ENCODE measurements around the gene CLCA2. TPM values are rescaled to one million over a fixed set of nuclear protein-coding genes. Genes with fewer than 3 reads are reported as not detected.
A peak's percentile ranks its signal among the peaks of the same experiment; 100 is the strongest.

Gene CLCA2
- polyA plus RNA-seq, 4 donors, result 0.03 to 0.08 TPM; not detected in 2

DNA sequence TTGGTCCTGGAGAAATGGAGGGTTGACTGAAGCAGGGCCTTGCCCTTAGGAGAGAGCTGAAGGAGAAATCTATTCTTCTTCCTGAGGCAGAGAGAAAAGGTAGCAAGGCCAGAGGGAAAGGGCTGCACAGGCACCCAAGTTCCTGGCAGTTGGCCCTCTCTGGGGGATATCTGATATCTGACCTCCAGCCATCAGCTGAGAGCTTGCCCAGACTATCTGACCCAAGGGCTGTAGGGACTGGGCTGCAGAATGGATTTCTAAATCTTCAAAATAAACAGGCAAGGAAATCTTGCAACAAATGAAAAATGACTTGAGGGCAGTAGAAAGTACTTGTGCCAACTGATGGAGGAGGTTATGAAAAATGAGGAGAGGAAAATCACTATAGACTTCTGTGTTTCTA, 498 bp upstream of the CLCA2 start:
- DNase-seq (ENCODE audit: low read depth in 4 of 4, low spot score in 3 of 4), result no peak

DNA sequence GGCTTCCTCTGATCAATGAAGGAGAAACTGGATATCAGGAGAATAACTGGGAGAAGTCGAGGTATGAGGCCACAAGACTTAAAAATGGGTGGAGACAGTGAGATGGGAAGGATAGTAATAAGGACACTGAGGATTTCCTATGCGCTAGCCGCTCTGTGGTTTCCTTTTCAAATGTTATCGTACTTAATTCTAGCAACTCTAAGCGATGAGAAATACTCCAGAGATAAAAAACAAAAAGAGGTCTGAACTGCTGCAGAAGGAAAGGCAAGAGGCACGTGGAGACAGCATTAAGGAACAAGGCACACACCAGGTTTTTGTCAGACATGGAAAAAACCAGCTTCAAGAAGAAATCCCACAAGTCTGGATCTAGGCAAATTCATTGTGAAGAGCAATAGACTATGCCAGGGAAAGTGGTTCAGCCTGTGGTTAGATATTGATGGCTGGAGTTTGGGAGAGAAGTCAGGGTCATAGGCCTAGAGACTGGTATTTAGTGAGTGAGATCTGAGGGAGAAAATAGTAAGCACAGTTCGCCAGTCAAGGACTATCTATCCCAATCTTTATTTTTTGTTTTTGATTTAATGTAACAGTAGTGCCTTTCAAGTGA, 5.3 kb downstream of the CLCA2 start:
- DNase-seq (ENCODE audit: low read depth in 4 of 4, low spot score in 3 of 4), result no peak

DNA sequence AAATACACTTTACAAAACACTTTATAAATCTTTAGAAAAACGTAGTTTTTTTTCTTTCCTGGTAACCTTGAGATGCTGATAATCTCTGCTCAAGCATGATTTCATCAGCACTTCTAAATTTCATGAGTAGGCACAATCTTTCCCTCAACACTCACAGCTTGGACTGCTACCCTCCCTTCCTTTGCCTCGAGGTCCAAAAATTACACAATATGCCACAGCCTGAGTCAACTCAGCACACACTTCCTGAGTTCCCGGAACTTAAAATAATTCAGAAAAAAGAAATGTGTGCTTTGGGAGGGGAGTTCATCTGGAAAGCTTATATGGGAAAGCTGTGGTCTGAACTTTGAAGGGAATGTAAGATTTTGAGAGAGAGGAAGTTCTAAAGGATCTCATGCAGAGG, 5.9 kb downstream of the CLCA2 start:
- DNase-seq (ENCODE audit: low read depth in 4 of 4, low spot score in 3 of 4), result peak in 1 of 4 donors; percentile 5

- DNase-seq (ENCODE audit: low read depth in 4 of 4, low spot score in 3 of 4), result no peak
Observed at GRCh38 chr1:86430376-86430775, 6.4 kb downstream of the CLCA2 start.

GRCh38 chr1:86434059-86434458, 10.1 kb downstream of the CLCA2 start:
- no peak for DNase-seq (ENCODE audit: low read depth in 4 of 4, low spot score in 3 of 4)

DNA sequence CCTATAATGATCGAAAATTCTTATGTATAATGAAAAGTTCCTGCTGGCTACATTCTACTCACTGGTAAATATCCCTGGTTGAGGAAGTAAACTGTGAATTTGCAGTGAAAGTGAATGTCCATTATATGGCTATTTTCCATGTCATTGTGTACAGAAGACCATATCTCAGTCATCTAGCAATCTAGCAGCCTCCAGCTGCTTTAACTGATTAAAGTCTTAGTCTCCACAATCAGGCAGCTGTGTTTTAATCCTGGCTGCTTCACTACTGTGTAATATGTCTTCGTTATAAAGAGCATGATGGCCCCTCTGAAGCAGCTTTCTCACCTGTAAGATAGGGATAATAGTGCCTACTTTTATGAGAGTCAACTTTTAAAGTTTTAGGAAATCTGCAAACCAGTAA, 11.4 kb downstream of the CLCA2 start:
- no peak for DNase-seq (ENCODE audit: low read depth in 4 of 4, low spot score in 3 of 4)

DNA sequence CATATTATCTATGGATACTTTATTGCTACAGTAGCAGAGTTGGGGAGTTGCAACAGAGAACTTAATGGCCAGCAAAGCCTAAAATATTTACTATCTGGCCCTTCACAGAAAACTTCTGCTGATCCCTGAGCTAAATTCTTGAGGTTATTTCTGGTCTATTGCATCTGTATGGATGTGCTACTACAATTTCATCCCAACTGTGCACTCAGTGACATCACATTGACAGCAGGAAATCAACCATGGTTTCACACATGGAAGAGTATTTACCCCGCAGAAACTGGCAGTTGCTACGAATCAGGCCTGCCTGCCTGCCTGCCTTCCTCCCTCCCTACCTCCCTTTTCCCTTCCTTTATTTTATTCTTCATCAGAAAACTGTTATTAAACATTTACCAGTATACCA, 12.1 kb downstream of the CLCA2 start:
- no peak for DNase-seq (ENCODE audit: low read depth in 4 of 4, low spot score in 3 of 4)

DNA sequence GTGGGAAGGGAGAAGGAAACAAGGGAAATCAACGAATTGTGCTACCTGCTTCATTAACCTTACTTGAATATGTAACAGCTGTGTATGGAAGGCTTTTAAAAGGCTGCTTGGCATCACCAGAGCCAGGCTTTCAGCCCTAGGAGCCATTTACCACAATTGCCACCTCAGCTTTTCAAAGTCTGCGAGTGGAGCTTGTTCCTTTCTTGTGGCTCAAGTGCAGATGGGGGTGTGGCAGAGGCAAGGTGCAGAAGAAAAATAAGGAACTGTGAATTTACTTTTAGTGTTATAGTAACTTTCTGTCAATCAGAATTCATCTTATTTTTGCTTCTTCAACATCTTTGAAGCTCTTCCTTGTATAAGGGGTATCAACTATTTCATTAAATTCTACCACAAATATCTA, 17.6 kb downstream of the CLCA2 start:
- DNase-seq (ENCODE audit: low read depth in 4 of 4, low spot score in 3 of 4), result no peak

DNA sequence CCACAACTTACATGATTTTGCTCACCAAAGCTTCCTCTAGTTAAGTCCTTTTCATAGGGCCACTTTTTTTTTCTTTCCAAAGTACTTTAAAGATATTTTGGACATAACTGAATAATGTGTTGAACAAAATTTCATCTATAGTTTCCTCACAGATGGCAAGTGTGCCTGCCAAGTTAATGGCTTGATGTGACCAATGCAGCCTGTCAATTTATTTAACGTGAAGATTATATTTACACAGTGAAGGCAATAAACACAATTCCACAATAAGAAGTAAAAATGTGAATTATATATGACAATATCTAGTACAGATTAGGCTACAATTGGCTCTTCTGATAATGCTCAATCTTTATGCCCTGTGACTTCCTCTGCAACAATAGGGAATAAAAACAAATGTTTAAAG, 18.0 kb downstream of the CLCA2 start:
- DNase-seq (ENCODE audit: low read depth in 4 of 4, low spot score in 3 of 4), result no peak

- no peak for DNase-seq (ENCODE audit: low read depth in 4 of 4, low spot score in 3 of 4)
Observed at GRCh38 chr1:86445919-86446318, 21.9 kb downstream of the CLCA2 start.

DNA sequence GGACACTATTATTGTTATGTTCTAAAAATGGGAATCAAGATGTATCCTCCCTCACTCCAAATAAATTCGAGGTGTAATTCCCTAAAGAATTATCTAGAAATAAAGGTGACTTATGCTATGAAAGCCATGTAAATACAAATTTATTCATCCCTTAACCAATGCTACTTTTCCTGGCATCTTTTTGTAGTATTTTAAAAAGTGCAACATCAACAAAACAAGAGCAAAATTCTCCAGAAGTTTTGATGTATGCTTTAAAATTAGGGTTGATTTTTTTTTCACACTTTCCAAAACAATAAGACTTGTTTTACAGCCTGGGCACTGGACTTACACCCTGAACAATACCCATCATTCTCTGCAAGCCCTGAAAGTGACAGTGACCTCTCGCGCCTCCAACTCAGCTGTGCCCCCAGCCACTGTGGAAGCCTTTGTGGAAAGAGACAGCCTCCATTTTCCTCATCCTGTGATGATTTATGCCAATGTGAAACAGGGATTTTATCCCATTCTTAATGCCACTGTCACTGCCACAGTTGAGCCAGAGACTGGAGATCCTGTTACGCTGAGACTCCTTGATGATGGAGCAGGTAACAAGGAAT, 23.3 kb downstream of the CLCA2 start:
- DNase-seq (ENCODE audit: low read depth in 4 of 4, low spot score in 3 of 4), result no peak

DNA sequence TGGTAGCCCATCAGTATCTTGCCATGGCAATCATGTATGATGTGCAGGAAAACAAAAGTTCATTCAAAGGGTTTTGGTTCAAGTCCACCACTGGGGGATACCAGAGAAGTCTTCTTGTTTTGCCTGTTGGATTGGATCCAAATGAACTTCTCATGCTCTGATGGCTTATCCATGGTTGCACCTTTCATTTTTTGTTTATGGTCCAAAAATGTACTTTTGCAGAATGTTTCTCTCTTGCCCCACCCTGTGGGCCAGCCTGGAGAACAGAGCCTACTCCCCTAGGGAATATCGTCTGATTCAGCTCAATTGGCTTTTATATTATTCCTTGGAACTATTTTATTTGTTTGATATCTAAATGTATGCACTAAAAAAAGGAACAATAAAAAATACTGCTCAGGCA, 24.7 kb downstream of the CLCA2 start:
- no peak for DNase-seq (ENCODE audit: low read depth in 4 of 4, low spot score in 3 of 4)

DNA sequence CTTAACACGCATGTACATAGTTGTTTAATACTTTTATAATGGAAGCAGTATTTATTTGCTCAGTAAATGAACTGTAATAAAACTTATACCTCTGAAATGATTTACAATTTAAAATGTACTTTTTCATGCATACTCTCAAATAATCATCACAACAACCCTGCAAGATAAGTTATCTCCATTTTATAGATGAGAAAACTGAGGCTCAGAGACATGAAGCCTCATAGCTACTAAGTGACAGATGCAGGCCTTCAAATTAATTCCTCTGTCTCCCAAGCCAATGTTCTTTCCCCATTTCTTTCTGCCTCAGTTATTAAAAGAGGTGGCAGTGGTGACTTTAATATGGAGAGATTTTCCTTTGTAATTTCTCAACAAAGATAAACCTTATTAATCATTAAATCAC, 25.1 kb downstream of the CLCA2 start:
- no peak for DNase-seq (ENCODE audit: low read depth in 4 of 4, low spot score in 3 of 4)

GRCh38 chr1:86450847-86451246, 26.9 kb downstream of the CLCA2 start:
- no peak for DNase-seq (ENCODE audit: low read depth in 4 of 4, low spot score in 3 of 4)

- no peak for DNase-seq (ENCODE audit: low read depth in 4 of 4, low spot score in 3 of 4)
Observed at GRCh38 chr1:86453664-86454063, 29.7 kb downstream of the CLCA2 start.

DNA sequence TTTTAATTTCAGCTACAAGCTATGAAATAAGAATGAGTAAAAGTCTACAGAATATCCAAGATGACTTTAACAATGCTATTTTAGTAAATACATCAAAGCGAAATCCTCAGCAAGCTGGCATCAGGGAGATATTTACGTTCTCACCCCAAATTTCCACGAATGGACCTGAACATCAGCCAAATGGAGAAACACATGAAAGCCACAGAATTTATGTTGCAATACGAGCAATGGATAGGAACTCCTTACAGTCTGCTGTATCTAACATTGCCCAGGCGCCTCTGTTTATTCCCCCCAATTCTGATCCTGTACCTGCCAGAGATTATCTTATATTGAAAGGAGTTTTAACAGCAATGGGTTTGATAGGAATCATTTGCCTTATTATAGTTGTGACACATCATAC, 31.1 kb downstream of the CLCA2 start:
- no peak for DNase-seq (ENCODE audit: low read depth in 4 of 4, low spot score in 3 of 4)

GRCh38 chr1:86460998-86461397, 37.0 kb downstream of the CLCA2 start:
- DNase-seq (ENCODE audit: low read depth in 4 of 4, low spot score in 3 of 4), result no peak

GRCh38 chr1:86461482-86461881, 37.5 kb downstream of the CLCA2 start:
- no peak for DNase-seq (ENCODE audit: low read depth in 4 of 4, low spot score in 3 of 4)

DNA sequence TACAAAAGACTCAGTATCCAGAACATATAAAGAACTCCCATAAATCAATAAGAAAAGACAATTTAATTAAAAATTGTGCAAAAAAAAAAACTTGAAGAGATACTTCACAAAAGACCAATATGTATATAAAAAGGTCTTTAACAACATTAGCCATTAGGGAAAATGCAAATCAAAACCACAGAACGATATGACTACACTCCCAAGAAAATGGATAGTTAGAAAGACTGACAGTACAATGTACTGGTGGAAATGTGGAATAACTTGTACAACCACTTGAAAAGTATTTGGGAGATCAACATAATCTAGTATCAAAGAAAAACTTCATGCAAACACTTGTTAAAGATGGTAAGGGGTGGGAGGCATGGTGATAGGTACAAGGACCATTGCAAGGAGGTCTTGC, 40.8 kb downstream of the CLCA2 start:
- no peak for DNase-seq (ENCODE audit: low read depth in 4 of 4, low spot score in 3 of 4)

DNA sequence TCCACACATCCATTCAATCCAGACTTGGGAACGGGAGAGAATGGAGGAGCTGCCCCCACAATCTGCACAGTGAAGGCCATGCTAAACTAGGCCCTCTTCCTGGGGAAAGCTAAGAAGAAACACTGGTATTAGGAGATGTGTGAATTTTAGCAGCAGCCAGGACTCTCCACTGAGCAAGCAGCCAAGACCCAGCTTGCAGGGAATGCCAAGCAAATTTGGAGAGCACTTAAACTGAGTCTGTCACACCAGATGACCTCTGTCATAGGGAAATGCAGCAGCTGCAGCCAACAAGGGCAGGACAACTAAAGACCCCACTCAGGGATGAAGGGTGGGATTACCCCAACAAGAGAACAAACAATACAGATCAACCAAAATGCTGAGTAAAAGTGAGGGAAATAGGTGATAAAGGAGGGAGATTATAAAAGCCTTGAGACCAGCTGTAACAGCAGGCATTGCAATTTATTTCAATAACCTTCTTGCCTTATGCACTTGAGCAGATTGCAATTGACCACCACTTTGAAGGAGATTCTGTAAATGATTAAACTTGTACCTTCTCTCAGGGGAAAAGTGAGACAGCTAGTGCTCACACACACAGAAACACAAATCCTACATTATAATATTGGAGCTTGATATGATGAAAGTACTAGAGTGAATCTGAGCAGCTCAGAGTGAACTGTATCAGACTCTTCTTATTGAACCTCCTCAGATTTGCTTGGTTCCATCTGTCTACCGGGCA, 42.3 kb downstream of the CLCA2 start:
- no peak for DNase-seq (ENCODE audit: low read depth in 4 of 4, low spot score in 3 of 4)

- no peak for DNase-seq (ENCODE audit: low read depth in 4 of 4, low spot score in 3 of 4)
Observed at GRCh38 chr1:86466986-86467385, 43.0 kb downstream of the CLCA2 start.

DNA sequence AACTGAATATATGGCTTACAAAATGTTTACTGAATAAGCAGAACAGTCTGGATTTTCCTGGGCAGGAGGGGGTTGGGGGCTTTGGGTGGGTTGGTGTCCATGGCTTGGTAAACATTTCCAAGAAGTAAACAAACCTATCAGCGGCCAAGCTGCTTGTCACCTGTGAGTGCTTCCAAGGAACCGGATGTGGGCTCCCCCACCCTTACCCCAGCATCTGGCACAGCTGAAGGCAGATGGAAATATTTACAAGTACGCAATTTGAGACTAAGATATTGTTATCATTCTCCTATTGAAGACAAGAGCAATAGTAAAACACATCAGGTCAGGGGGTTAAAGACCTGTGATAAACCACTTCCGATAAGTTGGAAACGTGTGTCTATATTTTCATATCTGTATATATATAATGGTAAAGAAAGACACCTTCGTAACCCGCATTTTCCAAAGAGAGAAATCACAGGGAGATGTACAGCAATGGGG, 44.6 kb downstream of the CLCA2 start, which contains the start of gene CLCA1:
TSS of gene CLCA1 (plus strand) at position 427 of the 477 bp plus-strand sequence. CDS start at position 472, 45 bp downstream.
- DNase-seq (ENCODE audit: low read depth in 4 of 4, low spot score in 3 of 4), result no peak
